HG02970 (cell line): Measurements from ENCODE around the gene IMPDH1.
A peak's percentile ranks its signal among the peaks of the same experiment; 100 is the strongest.

Experiments used
- ATAC-seq: cut with Tn5 transposase; IDR thresholded peaks from one replicate; pipeline ENCODE4 v1.9.1; 2021; ENCODE audit warnings: mild to moderate bottlenecking, moderate library complexity, moderate number of reproducible peaks; ENCODE audit not compliant: unreplicated experiment, low FRiP score

Gene IMPDH1

GRCh38 chr7:128389618-128390329, 20.0 kb downstream of the IMPDH1 start:
- no peak for ATAC-seq

- ATAC-seq, result no peak
Observed at GRCh38 chr7:128389085-128389617, 20.6 kb downstream of the IMPDH1 start.

GRCh38 chr7:128388145-128388485, 21.7 kb downstream of the IMPDH1 start:
- ATAC-seq, result no peak

GRCh38 chr7:128387216-128388144, 22.3 kb downstream of the IMPDH1 start:
- ATAC-seq, result peak; percentile 57

GRCh38 chr7:128385988-128386925, 23.5 kb downstream of the IMPDH1 start:
- no peak for ATAC-seq

- ATAC-seq, result no peak
Observed at GRCh38 chr7:128384726-128385125, 25.1 kb downstream of the IMPDH1 start.

GRCh38 chr7:128383776-128384175, 26.0 kb downstream of the IMPDH1 start:
- ATAC-seq, result no peak

DNA sequence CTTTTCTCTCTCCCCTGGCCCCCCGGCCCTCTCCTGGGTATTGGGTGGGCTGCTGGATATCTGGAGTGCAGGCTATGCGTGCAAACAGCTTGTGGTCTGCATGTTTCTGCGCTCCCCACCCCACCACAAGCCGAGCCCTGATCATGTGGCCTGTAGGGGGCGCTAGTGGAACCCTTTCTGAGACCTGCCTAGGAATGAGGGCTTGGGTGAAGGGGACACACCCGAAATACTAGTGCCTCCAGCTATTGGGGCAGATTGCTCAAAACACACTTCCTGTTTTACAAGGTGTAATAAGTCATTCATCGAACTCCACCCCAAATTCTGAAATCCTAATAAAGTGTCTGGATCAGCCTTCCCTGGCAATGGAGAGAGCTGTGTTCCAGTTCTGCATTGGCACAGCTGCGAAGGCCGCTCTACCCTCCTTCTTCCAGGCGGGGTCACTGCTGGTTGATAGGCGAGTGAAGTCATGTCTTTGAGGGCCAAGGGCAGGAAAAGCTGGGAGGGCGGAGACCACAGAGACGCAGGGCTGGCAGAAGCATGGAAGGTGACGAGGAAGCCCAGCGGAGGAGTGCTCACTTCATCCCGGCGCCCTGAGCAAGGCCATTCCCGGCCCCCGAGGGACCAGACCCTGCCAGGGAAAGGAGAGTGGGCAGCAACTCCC, 28.5 kb downstream of the IMPDH1 start:
- no peak for ATAC-seq

- ATAC-seq, result no peak
Observed at GRCh38 chr7:128380483-128381106, 29.2 kb downstream of the IMPDH1 start.

DNA sequence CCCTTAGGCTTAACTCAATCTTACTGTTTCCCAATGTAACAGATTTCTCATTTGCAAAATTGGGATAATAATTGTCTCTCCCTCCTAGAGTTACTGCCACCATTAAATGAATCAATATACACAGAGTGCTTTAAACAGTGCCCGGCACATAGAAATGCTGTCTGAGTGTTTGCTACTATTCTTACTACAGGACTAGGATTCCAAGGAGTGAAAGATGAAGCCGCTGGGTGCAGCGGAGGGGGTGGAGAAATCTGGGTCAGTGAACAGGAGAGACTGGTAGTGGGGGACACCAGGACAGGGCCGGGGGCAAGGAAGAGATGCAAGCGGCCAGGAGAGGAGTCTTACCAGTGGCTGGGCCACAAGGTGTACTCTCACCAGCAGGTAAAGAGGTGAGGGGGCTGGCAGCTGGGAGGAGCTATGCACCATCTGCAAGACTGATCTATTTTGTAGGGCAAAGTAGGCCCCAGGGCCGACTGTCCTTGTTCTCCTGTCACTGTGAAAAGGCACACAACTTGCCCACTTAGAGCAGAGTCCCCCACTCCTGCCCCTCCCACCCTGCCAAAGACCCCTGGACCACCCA, 29.8 kb downstream of the IMPDH1 start:
- ATAC-seq, result no peak

GRCh38 chr7:128378637-128379036, 31.1 kb downstream of the IMPDH1 start:
- no peak for ATAC-seq

DNA sequence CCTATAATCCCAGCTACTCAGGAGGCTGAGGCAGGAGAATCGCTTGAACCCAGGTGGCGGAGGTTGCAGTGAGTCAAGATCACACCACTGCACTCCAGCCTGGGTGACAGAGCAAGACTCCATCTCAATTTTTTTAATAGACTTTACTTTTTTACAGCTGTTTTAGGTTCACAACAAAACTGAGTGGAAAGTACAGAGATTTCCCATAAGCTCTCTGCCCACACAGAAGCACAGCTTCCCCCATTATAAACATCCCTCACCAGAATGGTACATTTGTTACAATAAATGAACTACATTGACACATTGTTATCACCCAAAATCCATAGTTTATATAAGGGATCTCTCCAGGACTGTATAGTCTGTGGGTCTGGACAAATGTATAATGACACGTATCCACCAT, 33.7 kb downstream of the IMPDH1 start:
- ATAC-seq, result no peak

DNA sequence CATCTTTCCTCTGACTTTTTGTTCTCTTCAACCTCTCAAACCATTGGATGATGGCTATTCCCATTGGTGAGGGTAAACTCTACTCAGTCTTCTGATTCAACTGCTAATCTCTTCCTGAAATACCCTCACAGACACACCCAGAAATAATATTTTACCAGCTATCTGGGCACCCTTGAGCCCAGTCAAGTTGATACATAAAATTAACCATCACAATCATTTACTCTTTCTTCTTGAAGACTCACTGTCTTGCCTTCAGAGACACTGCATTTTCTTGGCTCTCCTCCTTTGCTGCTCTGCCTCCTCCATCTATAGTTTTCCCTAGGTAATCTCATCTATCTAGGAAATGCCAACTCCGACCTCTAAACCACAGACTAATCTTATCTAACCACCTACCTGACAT, 35.7 kb downstream of the IMPDH1 start:
- ATAC-seq, result no peak

GRCh38 chr7:128373606-128374005, 36.2 kb downstream of the IMPDH1 start:
- no peak for ATAC-seq

DNA sequence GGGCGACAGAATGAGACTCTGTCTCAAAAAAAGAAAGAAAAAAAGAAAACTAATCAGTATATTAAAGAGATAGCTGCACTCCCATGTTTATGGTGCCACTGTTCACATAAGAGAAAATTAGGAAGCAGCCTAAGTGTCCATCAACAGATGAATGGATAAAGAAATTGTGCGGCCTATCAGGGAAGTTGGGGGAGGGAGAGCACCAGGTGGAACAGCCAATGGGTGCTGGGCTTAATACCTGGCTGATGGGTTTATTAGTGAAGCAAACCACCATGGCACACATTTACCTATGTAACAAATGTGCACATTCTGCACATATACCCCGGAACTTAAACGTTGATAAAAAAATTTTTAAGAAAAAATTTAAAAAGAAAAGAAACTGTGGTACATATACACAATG, 39.3 kb downstream of the IMPDH1 start:
- no peak for ATAC-seq

GRCh38 chr7:128366986-128367385, 42.8 kb downstream of the IMPDH1 start:
- no peak for ATAC-seq

DNA sequence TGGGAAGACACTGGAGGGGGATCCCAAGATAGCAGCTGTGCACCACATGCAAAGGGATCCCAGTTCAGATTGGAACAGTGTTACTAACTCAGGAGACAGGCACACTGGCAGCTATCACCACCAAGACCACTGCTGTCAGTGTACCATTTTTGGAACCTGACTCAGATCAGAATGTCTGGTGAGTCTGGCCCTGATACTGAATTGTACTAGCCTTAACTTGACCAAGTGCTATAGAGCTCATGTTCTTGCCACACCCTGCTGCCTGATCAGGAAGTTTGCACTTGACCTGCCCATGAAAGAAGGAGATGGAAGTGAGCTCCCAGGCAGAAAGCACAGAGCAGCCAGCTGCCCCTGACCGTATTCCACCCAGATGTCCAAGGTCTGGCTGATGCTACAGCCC, 43.5 kb downstream of the IMPDH1 start:
- no peak for ATAC-seq

DNA sequence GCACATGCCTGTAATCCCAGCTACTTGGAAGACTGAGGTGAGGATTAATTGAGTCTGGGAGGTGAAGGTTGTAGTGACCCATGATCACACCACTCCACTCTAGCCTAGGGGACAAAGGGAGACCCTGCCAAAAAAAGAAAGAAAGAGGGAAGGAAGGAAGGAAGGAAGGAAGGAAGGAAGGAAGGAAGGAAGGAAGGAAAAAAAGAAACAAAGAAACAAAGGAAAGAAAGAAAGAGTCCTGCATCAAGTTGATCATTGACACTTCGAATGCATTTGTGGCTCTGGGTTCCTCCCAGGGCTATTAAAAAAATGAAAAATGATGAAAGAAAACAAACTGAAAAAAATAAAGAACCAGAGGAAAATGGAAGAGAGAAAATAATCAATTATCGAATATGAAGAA, 44.4 kb downstream of the IMPDH1 start:
- no peak for ATAC-seq

DNA sequence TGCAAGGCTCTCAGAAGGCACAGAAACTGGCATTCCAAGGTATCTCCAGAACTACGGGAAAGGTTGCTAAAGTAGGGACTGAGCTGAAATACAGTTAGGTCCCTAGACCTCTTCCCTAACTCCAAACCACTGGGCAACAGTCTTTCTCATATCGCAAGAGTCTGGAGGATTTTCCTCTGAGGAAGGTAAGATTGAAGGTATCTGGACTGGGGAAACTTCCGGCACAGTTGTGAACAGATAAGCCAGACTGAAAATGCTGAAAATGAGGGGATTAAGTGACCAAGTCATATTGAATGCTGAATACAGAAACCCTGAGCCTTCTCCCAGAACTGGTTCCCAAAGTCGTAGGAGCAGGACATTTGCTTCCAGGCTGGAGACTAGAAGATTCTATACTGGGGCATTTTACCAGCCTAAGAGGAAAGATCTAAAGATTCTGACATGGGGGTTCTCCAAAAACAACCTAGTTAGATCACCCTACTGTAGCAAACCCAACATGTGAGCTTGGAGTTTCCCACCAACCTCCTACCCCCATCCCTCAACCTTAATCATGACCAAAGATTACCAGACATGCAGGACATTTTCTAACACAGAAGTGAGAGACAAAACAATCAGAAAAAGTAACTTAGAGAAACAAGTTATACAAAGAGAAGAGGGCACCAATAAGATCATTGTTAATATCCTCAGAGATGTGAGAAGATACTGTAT, 45.5 kb downstream of the IMPDH1 start:
- ATAC-seq, result no peak
